Activated CD8-positive, alpha-beta memory T cell treated with anti-CD3 and anti-CD28 coated beads, Interleukin-2, amount 50 U/mL, for 1 hour (primary cell): ENCODE measurements around the gene GUCY1B1.

Experiments used
- DNase-seq: peaks from one replicate; pipeline ENCODE4 v3.0.0-alpha.2; 2020; ENCODE audit errors: extremely low read depth

GUCY1B1 gene

GRCh38 chr4:155799116-155799793 is 40.4 kb downstream of the GUCY1B1 start:
- DNase-seq, result no peak

- DNase-seq, result no peak
Observed at GRCh38 chr4:155799794-155800123, 40.9 kb downstream of the GUCY1B1 start.

- no peak for DNase-seq
Observed at GRCh38 chr4:155800685-155801343, 42.0 kb downstream of the GUCY1B1 start.

- DNase-seq, result no peak
Observed at GRCh38 chr4:155802190-155802959, 43.6 kb downstream of the GUCY1B1 start.

- no peak for DNase-seq
Observed at GRCh38 chr4:155805016-155805415, 46.2 kb downstream of the GUCY1B1 start.

- no peak for DNase-seq
Observed at GRCh38 chr4:155807021-155807420, 48.2 kb downstream of the GUCY1B1 start.

- DNase-seq, result no peak
Observed at GRCh38 chr4:155809835-155810234, 51.0 kb downstream of the GUCY1B1 start.

- DNase-seq, result no peak
Observed at GRCh38 chr4:155811083-155811482, 52.3 kb downstream of the GUCY1B1 start.

- no peak for DNase-seq
Observed at GRCh38 chr4:155818639-155819038, 59.8 kb downstream of the GUCY1B1 start.

GRCh38 chr4:155819066-155819465 is 60.2 kb downstream of the GUCY1B1 start:
- no peak for DNase-seq

- DNase-seq, result no peak
Observed at GRCh38 chr4:155820887-155821518, 62.2 kb downstream of the GUCY1B1 start.

GRCh38 chr4:155822572-155822971 is 63.8 kb downstream of the GUCY1B1 start:
- no peak for DNase-seq

GRCh38 chr4:155828628-155829027 is 69.8 kb downstream of the GUCY1B1 start:
- DNase-seq, result no peak

GRCh38 chr4:155832664-155833063 is 73.8 kb downstream of the GUCY1B1 start:
- DNase-seq, result no peak

- DNase-seq, result no peak
Observed at GRCh38 chr4:155837203-155837796, 78.5 kb downstream of the GUCY1B1 start.

GRCh38 chr4:155842080-155842479 is 83.3 kb downstream of the GUCY1B1 start:
- no peak for DNase-seq

GRCh38 chr4:155846929-155847328 is 88.1 kb downstream of the GUCY1B1 start:
- DNase-seq, result no peak

- no peak for DNase-seq
Observed at GRCh38 chr4:155849042-155849441, 90.2 kb downstream of the GUCY1B1 start.

- DNase-seq, result no peak
Observed at GRCh38 chr4:155853189-155853588, 94.4 kb downstream of the GUCY1B1 start.

GRCh38 chr4:155854582-155855226 is 95.9 kb downstream of the GUCY1B1 start:
- DNase-seq, result no peak

GRCh38 chr4:155855897-155856296 is 97.1 kb downstream of the GUCY1B1 start:
- no peak for DNase-seq
